GM12892 (cell line): ENCODE results near the gene LRRC47.

ENCODE experiments used
- POLR2A ChIP-seq: IDR thresholded peaks from 2 replicates; pipeline ENCODE4 v1.6.1; 2011; ENCODE audit warnings: low read depth, low read length, control low read depth
- POLR2AphosphoS5 ChIP-seq: IDR thresholded peaks from 2 replicates; pipeline ENCODE4 v1.6.1; 2011; ENCODE audit warnings: low read depth, low read length, control low read depth
- TAF1 ChIP-seq: IDR thresholded peaks from 2 replicates; pipeline ENCODE4 v1.6.1; 2011; ENCODE audit warnings: low read depth, mild to moderate bottlenecking, control low read depth, low read length, borderline replicate concordance

- TF ChIP-seq POLR2A (no peak), POLR2AphosphoS5 (no peak), TAF1 (no peak)
Observed at GRCh38 chr1:3774946-3775489, 21.3 kb downstream of the LRRC47 start.
